Body of pancreas (tissue), 4 donors: Measurements from ENCODE around the gene NLRP13. TPM values are rescaled to one million over a fixed set of nuclear protein-coding genes. Genes with fewer than 3 reads are reported as not detected.

ENCODE experiments used
- ATAC-seq: fragments of 150-250 bp; one replicate; pipeline ENCODE4 v1.9.1; 2016
- DNase-seq, 4 donors: peaks; one replicate each; pipeline ENCODE4 v3.0.0-alpha.2; 2019
- H3K27ac ChIP-seq, 4 donors: fragments of 200-600 bp; sonication (generic); 1 replicate in 3 of 4; 2 replicates in 1 of 4; pipeline versions ENCODE4 v1.5.1 to v1.6.1; 2016 to 2019; ENCODE audit warnings: mild to moderate bottlenecking in 1 of 4, mixed read lengths in 1 of 4, moderate library complexity in 1 of 4
- H3K27me3 ChIP-seq, 2 donors: fragments of 200-600 bp; sonication (generic); one replicate each; pipeline ENCODE4 v1.6.0; 2016; ENCODE audit warnings: mild to moderate bottlenecking in 1 of 2
- H3K36me3 ChIP-seq, 2 donors: fragments of 200-600 bp; sonication (generic); replicated peaks in 1 of 2; 2 replicates each; pipeline ENCODE4 v1.5.1; 2016; ENCODE audit warnings: low read depth in 2 of 2; ENCODE audit not compliant: insufficient read depth in 1 of 2
- H3K4me1 ChIP-seq: fragments of 200-600 bp; sonication (generic); one replicate; pipeline ENCODE4 v1.6.0; 2016
- H3K4me3 ChIP-seq, 2 donors: fragments of 200-600 bp; sonication (generic); 1 replicate in 1 of 2; 2 replicates in 1 of 2; pipeline ENCODE4 v1.5.1; 2016 to 2019
- H3K9me3 ChIP-seq, 3 donors: fragments of 200-600 bp; sonication (generic); 1 replicate in 2 of 3; 2 replicates in 1 of 3; pipeline ENCODE4 v1.5.1; 2016
- POLR2A ChIP-seq, 3 donors: fragments of 450-650 bp; IDR thresholded peaks; one replicate each; pipeline ENCODE4 v1.6.1; 2016; ENCODE audit warnings: antibody characterized with exemption in 3 of 3, mild to moderate bottlenecking in 2 of 3
- WGBS, 2 donors: methylation state at CpG; one replicate each; pipeline ENCODE4 v1.1.5; 2017; 5-methylcytosine and 5-hydroxymethylcytosine counted together
- intact Hi-C: fragments of 100-400 bp; cut with DNase I; formaldehyde crosslinking; loops from one replicate; pipeline ENCODE4 v1.15.1; 2023
- total RNA-seq, 2 donors: library from RNA; depleted of rRNA; stranded (reverse); fragments of >200 nt; gene quantifications; one replicate each; pipeline ENCODE4 v1.1.0, GENCODE V29; 2016
- TF ChIP-seq, protein P1 (sequence below), 7 experiments: fragments of 450-650 bp in 4 of 7; fragments of 200-600 bp in 3 of 7; sonication (generic) in 3 of 7; IDR thresholded peaks; one replicate each; pipeline ENCODE4 v1.5.1; 2016 to 2019; ENCODE audit warnings: antibody characterized with exemption in 7 of 7

NLRP13 gene
- total RNA-seq, 2 donors from 2014 or later: not detected

DNA sequence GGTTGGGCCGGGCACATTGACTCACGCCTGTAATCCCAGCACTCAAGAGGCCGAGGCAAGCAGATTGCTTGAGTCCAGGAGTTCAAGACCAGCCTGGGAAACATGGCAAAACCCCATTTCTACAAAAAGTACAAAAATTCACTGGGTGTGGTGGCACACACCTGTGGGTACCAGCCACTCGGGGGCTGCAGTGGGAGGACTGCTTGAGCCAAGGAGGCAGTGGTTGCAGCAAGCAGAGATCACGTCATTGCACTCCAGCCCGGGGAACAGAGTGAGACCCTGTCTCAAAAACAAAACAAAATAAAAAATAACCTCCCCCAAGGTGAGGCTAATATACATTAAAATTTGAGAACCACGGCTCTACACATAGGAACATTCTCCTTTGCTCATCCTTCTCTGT is 24.9 kb downstream of the NLRP13 start:
- ATAC-seq (no peak), DNase-seq (no peak)
- Histone ChIP-seq H3K27ac (no peak overlapping the region), H3K9me3 (no peaks in the 10 kb centered on the region), H3K36me3 (no peaks in the 10 kb centered on the region), H3K4me3 (no peak overlapping the region), H3K4me1 (no peaks in the 10 kb centered on the region), H3K27me3 (no peaks in the 10 kb centered on the region)
- intact Hi-C loops: no loop called here
- no peak for TF ChIP-seq POLR2A (IDR thresholded peaks at IDR 0.05)
- TF ChIP-seq, protein P1, sequence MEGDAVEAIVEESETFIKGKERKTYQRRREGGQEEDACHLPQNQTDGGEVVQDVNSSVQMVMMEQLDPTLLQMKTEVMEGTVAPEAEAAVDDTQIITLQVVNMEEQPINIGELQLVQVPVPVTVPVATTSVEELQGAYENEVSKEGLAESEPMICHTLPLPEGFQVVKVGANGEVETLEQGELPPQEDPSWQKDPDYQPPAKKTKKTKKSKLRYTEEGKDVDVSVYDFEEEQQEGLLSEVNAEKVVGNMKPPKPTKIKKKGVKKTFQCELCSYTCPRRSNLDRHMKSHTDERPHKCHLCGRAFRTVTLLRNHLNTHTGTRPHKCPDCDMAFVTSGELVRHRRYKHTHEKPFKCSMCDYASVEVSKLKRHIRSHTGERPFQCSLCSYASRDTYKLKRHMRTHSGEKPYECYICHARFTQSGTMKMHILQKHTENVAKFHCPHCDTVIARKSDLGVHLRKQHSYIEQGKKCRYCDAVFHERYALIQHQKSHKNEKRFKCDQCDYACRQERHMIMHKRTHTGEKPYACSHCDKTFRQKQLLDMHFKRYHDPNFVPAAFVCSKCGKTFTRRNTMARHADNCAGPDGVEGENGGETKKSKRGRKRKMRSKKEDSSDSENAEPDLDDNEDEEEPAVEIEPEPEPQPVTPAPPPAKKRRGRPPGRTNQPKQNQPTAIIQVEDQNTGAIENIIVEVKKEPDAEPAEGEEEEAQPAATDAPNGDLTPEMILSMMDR (IDR thresholded peaks at IDR 0.05): no peak
- WGBS, 2 donors: 61 to 63% methylated on average over 6 to 7 of the region's 7 CpGs

DNA sequence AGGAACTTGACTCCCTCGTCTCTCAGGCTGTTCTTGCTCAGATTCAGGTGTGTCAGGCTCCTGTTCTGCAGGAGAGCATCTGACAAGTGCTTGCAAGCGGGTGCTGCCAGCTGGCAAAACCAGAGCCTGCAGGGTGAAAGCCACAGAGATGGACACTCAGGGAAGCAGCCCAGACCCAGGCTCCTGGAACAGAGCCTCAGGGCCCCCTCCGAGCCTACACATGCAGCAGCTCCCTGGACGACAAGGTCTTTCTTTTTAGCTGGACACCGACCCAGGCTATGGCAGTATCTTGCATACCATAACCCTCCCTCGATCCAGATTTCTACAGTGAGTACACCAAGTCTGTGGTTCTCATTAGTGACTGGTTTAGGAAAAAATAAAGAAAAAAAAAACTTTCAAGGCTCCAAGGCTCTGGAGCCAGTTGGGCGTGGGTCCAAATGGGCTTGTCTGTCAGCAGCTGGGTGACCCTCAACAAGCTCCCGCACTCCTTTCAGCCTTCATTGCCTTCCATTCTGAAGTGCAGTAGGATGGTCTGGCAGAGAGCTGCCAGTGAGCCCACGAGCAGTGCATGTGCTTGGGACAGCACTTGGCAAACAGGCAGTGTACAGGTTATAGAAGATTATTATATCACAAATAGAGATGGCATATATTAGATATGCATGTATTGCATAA is 29.9 kb downstream of the NLRP13 start:
- Histone ChIP-seq H3K27ac (no peak overlapping the region), H3K27me3 (no peaks in the 10 kb centered on the region), H3K4me1 (no peaks in the 10 kb centered on the region), H3K9me3 (no peaks in the 10 kb centered on the region), H3K36me3 (no peaks in the 10 kb centered on the region), H3K4me3 (no peak overlapping the region)
- no peak for DNase-seq
- no peak for ATAC-seq
- intact Hi-C loops: no loop called here
- TF ChIP-seq POLR2A (IDR thresholded peaks at IDR 0.05): no peak
- TF ChIP-seq, protein P1 (IDR thresholded peaks at IDR 0.05): no peak
- WGBS, 2 donors: 49 to 55% methylated on average over 6 to 9 of the region's 9 CpGs

DNA sequence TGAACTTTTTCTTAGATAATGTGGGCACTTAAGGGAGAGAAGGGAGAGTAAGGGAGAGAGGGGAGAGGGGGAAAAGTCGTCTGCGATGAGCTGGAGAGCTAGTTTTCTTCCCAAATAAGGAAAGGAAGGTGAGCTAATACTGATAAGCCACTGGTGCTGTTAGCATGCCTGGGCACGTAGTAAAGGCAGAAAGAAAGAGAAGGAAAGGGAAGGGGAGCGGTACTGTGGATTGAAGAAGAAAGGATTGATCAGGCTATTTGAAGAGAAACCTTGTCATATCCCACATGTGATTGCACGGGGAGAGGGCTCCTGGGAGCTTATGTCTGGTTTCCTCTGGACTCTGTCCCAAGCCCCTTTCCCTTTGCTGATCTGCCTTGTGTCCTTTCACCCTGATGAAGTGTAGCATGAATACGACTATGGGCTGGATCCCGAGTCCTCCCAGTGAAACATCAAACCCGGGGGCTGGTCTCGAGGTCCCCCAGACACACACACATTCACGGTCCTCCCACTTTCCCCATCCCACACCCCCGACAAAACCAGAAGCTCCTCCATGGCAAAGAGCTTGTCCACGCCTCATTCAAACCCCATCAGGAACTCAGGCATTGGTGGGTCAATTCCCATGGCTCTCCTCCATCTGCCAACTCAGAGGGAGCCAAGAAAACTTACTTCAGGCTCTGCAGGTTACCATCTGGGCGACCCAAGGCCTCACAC is 30.6 kb downstream of the NLRP13 start:
- H3K36me3 ChIP-seq: no peaks in the 10 kb centered on the region
- H3K4me3 ChIP-seq: no peak overlapping the region
- no peak for ATAC-seq
- no peak for DNase-seq
- no peaks in the 10 kb centered on the region for H3K9me3 ChIP-seq
- 56 to 64% methylated on average over 12 to 13 of the region's 13 CpGs for WGBS, 2 donors
- TF ChIP-seq, protein P1 (IDR thresholded peaks at IDR 0.05): no peak
- TF ChIP-seq POLR2A (IDR thresholded peaks at IDR 0.05): no peak
- H3K27me3 ChIP-seq: no peaks in the 10 kb centered on the region
- no peak overlapping the region for H3K27ac ChIP-seq
- intact Hi-C loops: no loop called here
- H3K4me1 ChIP-seq: no peaks in the 10 kb centered on the region

DNA sequence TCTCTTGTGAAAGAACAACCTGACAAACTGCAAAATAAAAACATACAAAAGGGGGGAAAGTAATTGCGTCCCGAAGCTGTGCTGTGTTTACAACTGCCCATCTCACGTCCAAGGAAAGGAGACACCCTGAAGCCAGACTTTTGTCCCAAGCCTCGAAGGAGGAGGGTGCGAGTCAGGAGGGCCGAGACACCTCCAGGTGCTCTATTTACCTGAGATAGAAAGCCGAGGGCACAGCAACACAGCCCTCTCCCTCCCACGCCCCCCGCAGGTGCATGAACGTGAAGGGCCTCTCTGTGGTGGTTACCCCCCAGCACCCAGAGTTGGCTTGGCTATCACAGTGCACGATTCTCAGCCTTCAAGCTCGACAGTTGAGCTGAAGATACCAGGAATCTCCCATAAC is 33.2 kb downstream of the NLRP13 start:
- ATAC-seq: no peak
- no peaks in the 10 kb centered on the region for H3K27me3 ChIP-seq
- WGBS, 2 donors: 58 to 64% methylated on average over 10 to 12 of the region's 12 CpGs
- no peak for DNase-seq
- H3K9me3 ChIP-seq: no peaks in the 10 kb centered on the region
- H3K27ac ChIP-seq: no peak overlapping the region
- no peaks in the 10 kb centered on the region for H3K4me1 ChIP-seq
- intact Hi-C loops: no loop called here
- H3K4me3 ChIP-seq: no peak overlapping the region
- no peaks in the 10 kb centered on the region for H3K36me3 ChIP-seq
- TF ChIP-seq, protein P1 (IDR thresholded peaks at IDR 0.05): no peak
- no peak for TF ChIP-seq POLR2A (IDR thresholded peaks at IDR 0.05)
